PFSK-1 (cell line): ENCODE data around the gene KRABD2.

ENCODE experiments used
- FOXP2 ChIP-seq: optimal IDR thresholded peaks from 2 replicates; pipeline ENCODE3; 2011; ENCODE audit warnings: borderline replicate concordance, control low read depth, inconsistent platforms; ENCODE audit not compliant: insufficient read depth; ENCODE audit errors: extremely low read length, extremely low read depth
- POLR2AphosphoS5 ChIP-seq: IDR thresholded peaks from 2 replicates; pipeline ENCODE4 v1.6.1; 2012; ENCODE audit warnings: low read depth, mild to moderate bottlenecking, control low read depth, low read length, moderate library complexity
- SIN3A ChIP-seq: IDR thresholded peaks from 2 replicates; pipeline ENCODE4 v1.6.1; 2012; ENCODE audit warnings: mild to moderate bottlenecking, low read length, moderate library complexity, borderline replicate concordance; ENCODE audit not compliant: insufficient read depth
- TAF1 ChIP-seq: IDR thresholded peaks from 2 replicates; pipeline ENCODE4 v1.6.1; 2012; ENCODE audit warnings: low read length, control low read depth, borderline replicate concordance; ENCODE audit not compliant: insufficient read depth
- TF ChIP-seq, protein P1 (sequence below), 2 experiments: IDR thresholded peaks; 2 replicates each; pipeline versions ENCODE4 v1.6.1 to v1.8.0; 2011 to 2012; ENCODE audit warnings: low read depth in 2 of 2, low read length in 2 of 2, control low read depth in 1 of 2, inconsistent platforms in 1 of 2, mild to moderate bottlenecking in 1 of 2, moderate library complexity in 1 of 2; ENCODE audit not compliant: insufficient read depth in 1 of 2

The KRABD2 gene

DNA sequence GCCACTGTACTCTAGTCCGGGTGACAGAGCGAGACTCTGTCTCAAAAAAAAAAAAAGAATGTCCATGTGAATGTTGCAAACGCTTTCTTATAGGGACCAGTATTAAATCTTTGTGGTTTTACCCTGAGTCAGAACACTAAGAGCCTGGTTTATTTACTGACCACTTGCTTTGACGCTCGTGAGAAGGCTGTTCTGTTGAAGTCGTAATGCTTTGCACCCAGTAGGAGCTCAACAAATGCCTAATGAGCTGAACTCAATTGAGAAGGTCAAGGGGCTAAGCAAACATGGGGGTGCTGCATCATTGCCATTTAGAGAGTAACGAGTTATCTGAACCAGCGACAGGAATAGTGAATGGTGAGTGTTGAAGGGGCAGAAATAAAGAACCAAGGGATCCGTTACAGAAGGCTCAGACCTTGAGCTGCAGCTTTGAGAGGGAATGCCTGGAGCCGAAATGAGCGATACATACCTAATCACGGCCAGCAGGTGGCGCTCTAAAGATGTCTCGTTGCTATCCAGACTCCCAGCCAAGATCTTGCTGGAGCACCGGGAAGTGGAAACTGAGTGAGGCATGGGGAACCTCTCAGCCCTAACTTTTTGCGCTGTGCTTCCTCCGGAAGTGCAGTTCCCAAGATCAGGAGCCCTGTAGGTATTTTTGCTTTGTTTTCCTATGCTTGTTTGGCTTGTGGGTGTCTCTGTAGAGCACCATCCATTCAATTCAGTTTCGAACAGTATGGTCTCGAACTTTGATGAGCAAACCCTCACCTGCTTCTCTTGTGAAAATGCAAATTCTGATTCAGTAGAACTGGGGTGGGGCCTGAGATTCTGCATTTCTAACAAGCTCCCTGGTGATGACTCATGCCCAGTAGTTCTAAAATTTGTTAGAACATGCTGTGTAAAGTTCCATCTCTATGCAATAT lies 33.7 kb upstream of the KRABD2 start:
- TF ChIP-seq, protein P1, sequence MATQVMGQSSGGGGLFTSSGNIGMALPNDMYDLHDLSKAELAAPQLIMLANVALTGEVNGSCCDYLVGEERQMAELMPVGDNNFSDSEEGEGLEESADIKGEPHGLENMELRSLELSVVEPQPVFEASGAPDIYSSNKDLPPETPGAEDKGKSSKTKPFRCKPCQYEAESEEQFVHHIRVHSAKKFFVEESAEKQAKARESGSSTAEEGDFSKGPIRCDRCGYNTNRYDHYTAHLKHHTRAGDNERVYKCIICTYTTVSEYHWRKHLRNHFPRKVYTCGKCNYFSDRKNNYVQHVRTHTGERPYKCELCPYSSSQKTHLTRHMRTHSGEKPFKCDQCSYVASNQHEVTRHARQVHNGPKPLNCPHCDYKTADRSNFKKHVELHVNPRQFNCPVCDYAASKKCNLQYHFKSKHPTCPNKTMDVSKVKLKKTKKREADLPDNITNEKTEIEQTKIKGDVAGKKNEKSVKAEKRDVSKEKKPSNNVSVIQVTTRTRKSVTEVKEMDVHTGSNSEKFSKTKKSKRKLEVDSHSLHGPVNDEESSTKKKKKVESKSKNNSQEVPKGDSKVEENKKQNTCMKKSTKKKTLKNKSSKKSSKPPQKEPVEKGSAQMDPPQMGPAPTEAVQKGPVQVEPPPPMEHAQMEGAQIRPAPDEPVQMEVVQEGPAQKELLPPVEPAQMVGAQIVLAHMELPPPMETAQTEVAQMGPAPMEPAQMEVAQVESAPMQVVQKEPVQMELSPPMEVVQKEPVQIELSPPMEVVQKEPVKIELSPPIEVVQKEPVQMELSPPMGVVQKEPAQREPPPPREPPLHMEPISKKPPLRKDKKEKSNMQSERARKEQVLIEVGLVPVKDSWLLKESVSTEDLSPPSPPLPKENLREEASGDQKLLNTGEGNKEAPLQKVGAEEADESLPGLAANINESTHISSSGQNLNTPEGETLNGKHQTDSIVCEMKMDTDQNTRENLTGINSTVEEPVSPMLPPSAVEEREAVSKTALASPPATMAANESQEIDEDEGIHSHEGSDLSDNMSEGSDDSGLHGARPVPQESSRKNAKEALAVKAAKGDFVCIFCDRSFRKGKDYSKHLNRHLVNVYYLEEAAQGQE (IDR thresholded peaks at IDR 0.05; ENCODE audit: insufficient read depth in 1 of 2, low read depth in 2 of 2, low read length in 2 of 2), result 0 out of 4 replicates have a peak, but pooled peaks of 1 of the 2 experiments have one; percentile 7
- no peak for TF ChIP-seq FOXP2

DNA sequence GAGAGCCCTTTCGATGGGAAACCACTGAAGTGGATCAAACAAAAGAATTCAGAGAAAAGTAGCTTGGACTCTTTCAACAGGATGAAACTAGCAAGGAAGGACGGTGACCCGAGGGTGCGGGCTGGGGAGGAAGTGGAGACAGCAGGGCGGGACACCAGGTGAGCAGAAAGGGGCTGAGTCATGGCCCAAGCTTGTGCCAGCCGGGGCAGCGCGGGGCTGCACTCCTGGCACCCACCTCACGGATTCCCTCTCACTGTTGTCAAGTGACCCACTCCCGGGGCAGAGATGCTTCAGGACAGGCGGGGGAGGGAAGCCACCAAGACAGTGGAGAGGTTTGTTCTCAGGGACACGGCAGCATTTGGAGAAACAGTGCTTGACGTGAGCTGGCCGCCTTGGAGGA lies 31.9 kb upstream of the KRABD2 start:
- TF ChIP-seq TAF1, result no peak
- TF ChIP-seq POLR2AphosphoS5, result no peak
- no peak for TF ChIP-seq SIN3A
- TF ChIP-seq, protein P1 (IDR thresholded peaks at IDR 0.05; ENCODE audit: insufficient read depth in 1 of 2, low read depth in 2 of 2, low read length in 2 of 2), result no peak
- no peak for TF ChIP-seq FOXP2

DNA sequence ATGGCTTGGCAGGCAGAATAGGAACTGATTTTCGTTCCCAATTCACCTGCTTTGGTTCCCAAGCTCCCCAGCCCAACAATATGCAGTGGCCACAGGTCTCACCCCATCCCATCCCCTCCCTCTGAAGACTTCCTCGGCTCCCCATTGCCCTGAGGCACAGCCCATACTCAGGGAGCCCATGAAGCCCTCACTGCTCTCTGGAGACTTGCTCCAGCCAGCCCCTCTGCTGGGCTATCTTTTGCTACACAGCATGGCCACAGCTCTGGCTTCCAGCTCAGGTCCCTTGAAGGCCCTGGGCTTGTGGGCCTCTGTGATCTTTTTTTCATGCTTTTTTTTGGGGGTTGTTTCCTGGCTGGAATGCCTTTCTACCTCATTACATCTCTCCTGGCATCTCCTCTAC lies 29.7 kb upstream of the KRABD2 start:
- no peak for TF ChIP-seq TAF1
- TF ChIP-seq, protein P1 (IDR thresholded peaks at IDR 0.05; ENCODE audit: insufficient read depth in 1 of 2, low read depth in 2 of 2, low read length in 2 of 2), result no peak
- no peak for TF ChIP-seq FOXP2
- no peak for TF ChIP-seq SIN3A

- TF ChIP-seq SIN3A (no peak), POLR2AphosphoS5 (no peak), FOXP2 (no peak)
- TF ChIP-seq, protein P1 (IDR thresholded peaks at IDR 0.05; ENCODE audit: insufficient read depth in 1 of 2, low read depth in 2 of 2, low read length in 2 of 2), result no peak
Measured at GRCh38 chr17:8405499-8406016, 29.1 kb upstream of the KRABD2 start.
